Activated naive CD4-positive, alpha-beta T cell treated with anti-CD3 and anti-CD28 coated beads, Interleukin-2, amount 50 U/mL, for 72 hours (primary cell): ENCODE data around the gene SGMS1. TPM values are rescaled to one million over a fixed set of nuclear protein-coding genes. Genes with fewer than 3 reads are reported as not detected.
"Not testable (repeated sequence)": the region's sequence is repeated elsewhere in the genome, so short reads cannot be mapped to it uniquely, and the experiment has no call there.

Experiments
- ATAC-seq, 2 donors: fragments of 150-1000 bp; cut with Tn5 transposase; 2 replicates each; pipeline ENCODE4 v1.10.0; 2021; ENCODE audit warnings: mild to moderate bottlenecking in 2 of 2, moderate library complexity in 2 of 2
- DNase-seq, 2 donors: peaks; one replicate each; pipeline ENCODE4 v3.0.0; 2021 to 2022; ENCODE audit warnings: low spot score in 2 of 2
- H3K27ac Mint-ChIP-seq, 2 donors: one replicate each; pipeline ENCODE4 v1.8.0; 2022; ENCODE audit warnings: mild to moderate bottlenecking in 2 of 2, mixed read lengths in 2 of 2
- H3K36me3 Mint-ChIP-seq, 2 donors: one replicate each; pipeline ENCODE4 v1.8.0; 2022; ENCODE audit warnings: mixed read lengths in 2 of 2
- H3K9me3 Mint-ChIP-seq, 2 donors: one replicate each; pipeline ENCODE4 v1.8.0; 2022; ENCODE audit warnings: mixed read lengths in 2 of 2
- total RNA-seq, 2 donors: library from RNA; stranded (reverse); gene quantifications; one replicate each; pipeline ENCODE4 v1.2.3, GENCODE V29; 2022

Gene SGMS1
- total RNA-seq, 2 donors from 2014 or later: 8.1 to 11.2 TPM

DNA sequence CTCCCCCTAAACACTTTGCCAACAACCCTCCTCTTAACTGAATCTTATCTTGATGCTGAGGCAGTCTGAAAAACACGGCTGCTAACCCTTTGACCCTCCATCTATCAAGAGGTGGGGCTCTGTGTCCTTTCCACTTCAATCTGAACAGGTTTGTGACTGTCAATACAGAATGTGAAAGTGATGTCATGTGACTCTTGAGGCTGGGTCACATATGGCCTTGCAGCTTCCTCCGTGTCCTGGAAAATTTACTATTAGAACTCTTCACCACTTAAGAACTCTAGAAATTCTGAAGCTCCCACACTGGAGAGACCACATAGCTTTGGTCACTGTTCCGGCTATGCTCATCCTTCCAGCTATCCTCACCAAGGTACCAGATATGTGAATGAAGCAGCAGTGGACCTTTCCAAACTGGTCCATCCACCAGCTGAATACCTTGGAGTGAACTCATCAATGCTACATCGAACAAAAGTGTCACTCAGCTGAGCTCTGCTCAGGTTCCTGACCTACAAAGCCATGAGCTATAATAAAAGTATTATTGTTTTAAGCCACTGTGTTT lies 341.7 kb downstream of the SGMS1 start:
- no peak for DNase-seq
- H3K36me3 Mint-ChIP-seq: peaks cover 0 to 4% of the 10 kb centered on the region in 2 donors

DNA sequence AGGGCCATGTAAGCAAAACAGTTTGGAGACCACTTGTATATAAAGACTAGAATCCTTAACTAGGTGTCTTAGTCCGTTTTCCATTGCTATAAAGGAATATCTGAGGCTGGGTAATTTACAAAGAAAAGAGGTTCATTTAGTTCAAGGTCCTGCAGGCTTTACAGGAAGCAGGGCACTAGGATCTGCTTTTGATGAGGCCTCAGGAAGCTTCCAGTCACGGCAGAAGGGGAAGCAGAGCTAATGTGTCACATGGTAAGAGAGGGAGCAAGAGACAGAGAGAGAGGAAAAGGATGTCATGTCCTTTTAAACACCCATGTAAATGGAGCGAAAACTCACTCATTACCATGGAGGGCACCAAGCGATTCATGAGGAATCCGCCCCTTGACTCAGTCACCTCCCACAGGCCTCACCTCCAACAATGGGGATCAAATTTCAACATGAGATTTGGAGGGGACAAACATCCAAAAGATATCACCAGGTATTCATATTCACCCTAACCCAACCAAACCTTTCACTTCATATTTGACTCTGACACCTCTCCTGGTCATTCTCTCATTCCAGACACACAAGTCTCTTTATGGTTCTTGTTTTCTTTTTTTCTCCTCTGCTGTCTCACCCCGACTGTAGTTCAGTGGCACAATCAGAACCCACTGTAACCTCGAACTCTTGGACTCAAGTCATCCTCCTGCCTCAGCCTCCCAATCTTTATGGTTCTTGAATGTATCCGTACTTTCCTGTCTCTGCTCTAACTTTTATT lies 342.4 kb downstream of the SGMS1 start:
- ATAC-seq (no peak), DNase-seq (no peak)
- no peak overlapping the region for H3K27ac Mint-ChIP-seq
- H3K36me3 Mint-ChIP-seq: peaks cover 0 to 4% of the 10 kb centered on the region in 2 donors
- H3K9me3 Mint-ChIP-seq: no peaks in the 10 kb centered on the region

More for the DNA sequence above, 341.7 kb downstream of the SGMS1 start:
- no peaks in the 10 kb centered on the region for H3K9me3 Mint-ChIP-seq
- no peak overlapping the region for H3K27ac Mint-ChIP-seq
- no peak for ATAC-seq

DNA sequence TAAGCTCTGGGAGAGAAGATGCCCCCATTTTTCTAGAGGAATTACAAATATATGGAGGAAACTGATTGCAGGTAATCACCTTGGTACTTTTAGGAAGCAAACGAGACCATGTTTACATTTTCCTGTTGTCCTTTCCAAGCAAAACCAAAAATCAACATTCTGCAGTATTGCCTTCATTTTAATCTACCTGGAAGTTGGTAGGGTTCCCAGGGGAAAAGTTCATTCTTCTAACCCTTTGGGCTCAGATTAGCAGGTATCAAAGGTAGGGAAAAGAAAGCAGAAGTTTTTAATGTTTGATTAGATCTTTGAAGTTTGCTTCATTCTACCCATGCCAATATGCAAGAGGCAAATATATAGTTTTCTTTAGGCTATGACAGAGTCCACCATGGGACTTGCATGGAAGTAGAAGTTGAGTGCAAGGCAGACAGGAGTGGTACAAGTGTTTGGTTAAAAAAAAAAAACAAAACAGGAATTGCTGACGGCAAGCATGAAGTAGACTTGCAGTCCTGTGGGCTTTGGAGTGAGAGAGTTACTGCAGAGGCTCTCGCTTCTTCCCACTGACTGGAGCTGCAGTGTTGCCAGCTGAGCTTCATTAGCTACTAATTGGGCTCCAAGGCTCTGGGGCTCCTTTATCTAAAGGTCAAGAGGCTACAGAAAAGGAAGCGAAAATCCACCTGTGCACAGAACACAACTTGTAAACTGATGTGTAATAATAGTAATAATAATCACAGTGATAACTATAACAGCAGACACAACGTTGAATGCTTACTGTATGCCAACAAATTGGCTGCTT lies 343.5 kb downstream of the SGMS1 start:
- peaks cover 0 to 4% of the 10 kb centered on the region in 2 donors for H3K36me3 Mint-ChIP-seq
- no peak overlapping the region for H3K27ac Mint-ChIP-seq
- H3K9me3 Mint-ChIP-seq: no peaks in the 10 kb centered on the region
- DNase-seq: no peak
- ATAC-seq: no peak

DNA sequence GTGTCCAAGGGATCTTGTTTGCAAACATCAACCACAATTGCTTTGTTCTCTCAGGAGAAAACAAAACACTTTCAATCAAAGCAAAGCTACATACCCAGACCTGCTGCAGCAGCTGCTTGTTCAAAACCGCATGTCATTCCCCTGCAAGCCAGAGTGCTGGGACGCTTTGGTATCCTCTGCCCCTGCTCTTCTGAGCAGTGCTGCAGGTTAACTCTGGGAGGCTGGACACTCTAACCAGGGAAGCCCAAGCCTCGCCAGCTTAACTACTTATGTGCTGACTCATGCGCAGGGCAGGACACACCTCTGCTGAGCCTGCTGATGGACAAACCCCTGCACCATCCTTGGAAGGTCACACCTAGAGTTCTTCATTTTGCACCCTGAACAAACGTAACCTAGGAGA lies 344.3 kb downstream of the SGMS1 start:
- no peak for ATAC-seq
- Mint-ChIP-seq H3K27ac (no peak overlapping the region), H3K36me3 (peaks cover 0 to 4% of the 10 kb centered on the region in 2 donors), H3K9me3 (no peaks in the 10 kb centered on the region)
- DNase-seq: no peak

DNA sequence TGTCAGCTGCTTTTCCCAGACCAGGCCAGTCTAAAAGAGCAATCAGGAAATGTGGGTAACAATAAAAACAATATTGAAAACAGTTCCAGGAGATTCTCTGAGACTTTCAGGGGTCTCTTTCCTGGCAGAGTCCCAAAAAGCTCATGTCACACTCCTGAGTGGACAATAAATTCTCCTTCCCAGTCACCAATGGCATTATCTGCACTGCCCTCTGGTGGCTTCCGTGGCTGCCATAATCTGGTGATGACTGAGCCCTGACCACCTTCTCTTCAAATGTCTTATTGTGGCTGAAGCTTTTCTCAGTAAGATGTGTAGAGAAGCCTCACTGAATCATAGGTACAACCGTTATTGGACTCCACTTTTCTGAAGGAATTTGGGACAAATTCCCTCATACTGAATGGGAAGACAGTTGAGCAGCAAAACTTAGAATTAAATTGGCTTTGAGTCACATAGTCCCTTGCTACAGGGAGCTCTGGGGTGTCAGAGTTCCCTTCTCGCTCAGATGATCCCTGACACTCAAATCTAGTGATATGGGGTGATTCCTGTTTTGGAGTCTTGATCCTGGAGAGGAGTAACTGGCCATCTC lies 348.0 kb downstream of the SGMS1 start:
- H3K36me3 Mint-ChIP-seq: no peaks in the 10 kb centered on the region
- H3K9me3 Mint-ChIP-seq: no peaks in the 10 kb centered on the region
- DNase-seq: peak in 1 of 2 donors; percentile 29
- ATAC-seq: peak in 1 of 2 donors; percentile 62
- no peak overlapping the region for H3K27ac Mint-ChIP-seq

DNA sequence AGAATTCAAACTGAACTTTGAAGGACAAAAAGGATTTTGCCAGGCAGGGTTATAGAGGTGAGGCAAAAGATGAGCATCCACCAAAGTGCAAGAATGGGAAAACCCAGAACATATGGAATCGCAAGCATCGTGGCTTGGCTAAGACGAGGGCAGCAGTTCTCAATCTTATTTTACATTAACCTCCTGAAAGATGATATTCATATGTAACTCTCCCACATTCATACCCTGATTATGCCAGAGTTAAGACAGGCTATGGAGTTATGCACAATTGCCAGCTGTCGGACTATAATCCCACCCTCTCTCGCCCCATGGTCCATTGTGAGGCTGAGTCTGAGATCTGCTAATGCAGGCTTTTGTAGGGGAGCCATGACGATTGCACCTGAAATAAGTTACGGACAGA lies 351.2 kb downstream of the SGMS1 start:
- Mint-ChIP-seq H3K9me3 (no peaks in the 10 kb centered on the region), H3K27ac (no peak overlapping the region), H3K36me3 (no peaks in the 10 kb centered on the region)
- DNase-seq (no peak), ATAC-seq (no peak)

DNA sequence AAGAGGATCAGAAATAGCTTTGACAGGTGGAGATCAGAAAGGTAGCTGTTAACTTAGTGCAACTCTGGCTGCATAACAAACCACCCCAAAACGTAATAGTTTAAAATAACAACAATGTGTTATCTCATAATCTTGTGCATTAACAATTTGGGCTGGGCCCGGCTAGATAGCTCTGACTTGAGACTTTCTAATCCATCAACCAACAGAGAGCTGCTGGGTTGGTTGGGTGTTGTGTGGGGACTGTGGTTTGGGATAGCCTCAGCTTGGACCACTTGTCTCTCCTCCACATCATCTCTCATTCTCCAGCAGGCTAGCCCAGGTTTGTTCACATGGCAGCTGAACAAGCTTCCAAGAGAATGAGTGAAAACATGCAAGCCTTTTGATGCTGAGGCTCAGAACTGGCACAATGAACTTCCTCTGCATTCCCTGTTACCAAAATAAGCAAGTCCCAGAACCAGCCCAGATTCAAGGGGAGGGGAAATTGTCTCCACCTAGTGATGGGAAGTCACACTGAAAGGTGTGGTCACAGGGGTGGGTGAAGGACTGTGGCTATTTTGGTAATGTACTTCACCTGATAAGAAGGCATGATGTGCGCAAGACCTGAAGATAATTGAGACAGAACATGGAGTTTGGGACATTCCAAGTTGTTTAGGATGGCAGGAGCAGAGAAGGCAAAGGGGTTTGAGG lies 352.0 kb downstream of the SGMS1 start:
- ATAC-seq: no peak
- no peak overlapping the region for H3K27ac Mint-ChIP-seq
- no peak for DNase-seq
- H3K36me3 Mint-ChIP-seq: no peaks in the 10 kb centered on the region
- H3K9me3 Mint-ChIP-seq: no peaks in the 10 kb centered on the region

DNA sequence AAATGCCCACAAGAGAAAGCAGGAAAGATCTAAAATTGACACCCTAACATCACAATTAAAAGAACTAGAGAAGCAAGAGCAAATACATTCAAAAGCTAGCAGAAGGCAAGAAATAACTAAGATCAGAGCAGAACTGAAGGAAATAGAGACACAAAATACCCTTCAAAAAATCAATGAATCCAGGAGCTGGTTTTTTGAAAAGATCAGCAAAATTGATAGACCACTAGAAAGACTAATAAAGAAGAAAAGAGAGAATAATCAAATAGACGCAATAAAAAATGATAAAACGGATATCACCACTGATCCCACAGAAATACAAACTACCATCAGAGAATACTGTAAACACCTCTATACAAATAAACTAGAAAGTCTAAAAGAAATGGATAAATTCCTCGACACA lies 355.9 kb downstream of the SGMS1 start:
- not testable (repeated sequence) for H3K27ac Mint-ChIP-seq

DNA sequence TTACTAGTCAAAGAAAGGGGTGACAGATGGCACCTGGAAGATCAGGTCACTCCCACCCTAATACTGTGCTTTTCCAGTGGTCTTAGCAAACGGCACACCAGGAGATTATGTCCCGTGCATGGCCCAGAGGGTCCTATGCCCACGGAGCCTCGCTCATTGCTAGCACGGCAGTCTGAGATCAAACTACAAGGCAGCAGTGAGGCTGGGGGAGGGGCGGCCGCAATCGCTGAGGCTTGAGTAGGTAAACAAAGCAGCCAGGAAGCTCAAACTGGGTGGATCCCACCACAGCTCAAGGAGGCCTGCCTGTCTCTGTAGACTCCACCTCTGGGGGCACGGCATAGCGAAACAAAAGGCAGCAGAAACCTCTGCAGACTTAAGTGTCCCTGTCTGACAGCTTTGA lies 361.1 kb downstream of the SGMS1 start:
- not testable (repeated sequence) for H3K27ac Mint-ChIP-seq, H3K9me3 Mint-ChIP-seq, ATAC-seq, H3K36me3 Mint-ChIP-seq, DNase-seq

More for the DNA sequence above, 355.9 kb downstream of the SGMS1 start:
- DNase-seq, ATAC-seq, H3K9me3 Mint-ChIP-seq, H3K36me3 Mint-ChIP-seq: not testable (repeated sequence)

DNA sequence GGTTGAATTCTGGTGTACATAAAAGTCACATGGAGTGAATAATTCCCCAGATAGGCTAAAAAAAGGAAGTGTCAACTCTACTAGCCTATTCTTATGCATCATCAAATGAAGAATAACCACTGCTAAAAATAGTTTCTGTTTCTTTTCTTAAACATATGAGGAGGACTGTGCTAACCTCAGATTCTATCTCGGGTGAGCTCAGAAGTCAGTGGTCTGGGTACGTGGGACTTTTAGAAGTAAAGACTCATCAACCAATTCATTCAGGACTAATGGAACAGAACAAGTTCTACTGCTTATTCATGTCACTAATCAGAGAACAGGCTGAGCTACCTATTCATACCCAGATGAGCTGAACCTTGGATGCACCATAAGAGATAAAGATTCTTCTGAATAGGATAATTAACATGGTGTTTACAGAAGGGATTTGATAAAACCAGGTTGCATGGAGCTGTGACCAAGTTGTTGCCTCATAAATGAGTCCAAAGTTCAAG lies 362.9 kb downstream of the SGMS1 start:
- no peak overlapping the region for H3K27ac Mint-ChIP-seq
- peak; percentile 79 to 99 for ATAC-seq
- H3K9me3 Mint-ChIP-seq: peaks cover 0 to 9% of the 10 kb centered on the region in 2 donors
- no peak for DNase-seq
- H3K36me3 Mint-ChIP-seq: peaks cover 0 to 4% of the 10 kb centered on the region in 2 donors

Other genes with a start within 250 kb of the SGMS1 start
- 1 to 10 TPM; 4.2 to 5.1 TPM for gene ASAH2B, start 116.0 kb upstream of the SGMS1 start, total RNA-seq